K562 (cell line): ENCODE data around the gene ANK3. TPM values are rescaled to one million over a fixed set of nuclear protein-coding genes. Genes with fewer than 3 reads are reported as not detected.

Source experiments
- ATAC-seq: fragments of 200-7000 bp; cut with Tn5 transposase; 3 replicates; pipeline ENCODE4 v1.9.1; 2020; ENCODE audit warnings: moderate library complexity
- BruUV-seq: library from RNA; stranded (reverse); fragments of 400-500 nt; replicated peaks from 2 replicates; lab custom pipeline; 2021; lab: Mats Ljungman, UMichigan
- CTCF ChIA-PET: fragments of 300-600 bp; formaldehyde crosslinking; extraction: SDS; loops from one replicate; lab custom pipeline; 2021; ENCODE audit warnings: low intra/inter-chr PET ratio; lab: Yijun Ruan, JAX
- POLR2A ChIA-PET: fragments of 300-600, 350-650 bp; sonication (Branson Sonifier 250); formaldehyde crosslinking; extraction: SDS; loops from one replicate; lab custom pipeline; 2021; ENCODE audit warnings: antibody characterized with exemption, inconsistent platforms; lab: Yijun Ruan, JAX
- DNase-seq, 4 experiments: peaks; one replicate each; pipeline versions ENCODE4 v3.0.0 to v3.0.0-alpha.2; 2011 to 2018; ENCODE audit warnings: low spot score in 3 of 4, mixed read lengths in 3 of 4; ENCODE audit errors: extremely low read depth in 1 of 4
- FAIRE-seq: peaks from 2 replicates; lab custom pipeline; 2011; peaks lifted over from hg19 to GRCh38; lab: Jason Lieb, UNC
- H2AFZ ChIP-seq: 2 replicates; pipeline ENCODE4 v1.6.0; 2011; ENCODE audit warnings: low read depth, low read length, control low read depth, inconsistent platforms
- H3K27ac ChIP-seq: fragments of 200-600 bp; 3 replicates; pipeline ENCODE4 v1.8.0; 2011; ENCODE audit warnings: low read depth, mild to moderate bottlenecking, control low read depth, inconsistent platforms, low read length, moderate library complexity, mixed read lengths; ENCODE audit errors: extremely low read depth
- H3K27me3 ChIP-seq, 2 experiments: fragments of 300-600 bp in 1 of 2; 2 replicates in 1 of 2; 3 replicates in 1 of 2; pipeline versions ENCODE4 v1.6.0 to v1.8.0; 2011; ENCODE audit warnings: inconsistent platforms in 2 of 2, low read length in 2 of 2, mild to moderate bottlenecking in 1 of 2, mixed read lengths in 1 of 2, moderate library complexity in 1 of 2; ENCODE audit not compliant: control insufficient read depth in 2 of 2, insufficient read depth in 2 of 2
- H3K36me3 ChIP-seq: fragments of 300-600 bp; 3 replicates; pipeline ENCODE4 v1.8.0; 2011; ENCODE audit warnings: mild to moderate bottlenecking, low read length, inconsistent platforms; ENCODE audit not compliant: control insufficient read depth, insufficient read depth
- H3K4me1 ChIP-seq, 2 experiments: fragments of 200-600 bp in 1 of 2; replicated peaks in 1 of 2; 2 replicates in 1 of 2; 3 replicates in 1 of 2; pipeline versions ENCODE4 v1.5.1 to v1.8.0; 2011; ENCODE audit warnings: inconsistent platforms in 2 of 2, low read length in 2 of 2, mild to moderate bottlenecking in 1 of 2, mixed read lengths in 1 of 2, moderate library complexity in 1 of 2; ENCODE audit not compliant: control insufficient read depth in 2 of 2, insufficient read depth in 2 of 2
- H3K4me2 ChIP-seq: 2 replicates; pipeline ENCODE4 v1.6.1; 2011; ENCODE audit warnings: low read length, control low read depth, inconsistent platforms, mixed read lengths; ENCODE audit not compliant: insufficient read depth
- H3K4me3 ChIP-seq: fragments of 200-600 bp; sonication (generic), shearing (Covaris generic); 2 replicates; pipeline ENCODE4 v1.5.1; 2016; ENCODE audit warnings: control low read depth, inconsistent platforms
- H3K79me2 ChIP-seq: fragments of 200-600 bp; 3 replicates; pipeline ENCODE4 v1.8.0; 2011; ENCODE audit warnings: low read length, inconsistent platforms; ENCODE audit not compliant: control insufficient read depth, insufficient read depth
- H3K9ac ChIP-seq, 2 experiments: 2 replicates each; pipeline versions ENCODE4 v1.6.0 to v1.6.1; 2011; ENCODE audit warnings: low read depth in 2 of 2, low read length in 2 of 2, control low read depth in 1 of 2, inconsistent platforms in 1 of 2, mild to moderate bottlenecking in 1 of 2, mixed read lengths in 1 of 2; ENCODE audit not compliant: insufficient read depth in 1 of 2
- H3K9me1 ChIP-seq: one replicate; pipeline ENCODE4 v1.6.0; 2011; ENCODE audit warnings: inconsistent platforms, mild to moderate bottlenecking, low read length, moderate library complexity; ENCODE audit not compliant: control insufficient read depth, insufficient read depth
- H3K9me3 ChIP-seq: replicated peaks from 2 replicates; pipeline ENCODE4 v1.5.1; 2011; ENCODE audit warnings: low read depth, low read length, inconsistent platforms; ENCODE audit not compliant: control insufficient read depth, insufficient read depth
- H4K20me1 ChIP-seq: replicated peaks from 2 replicates; pipeline ENCODE4 v1.6.1; 2011; ENCODE audit warnings: low read length, inconsistent platforms, mixed read lengths; ENCODE audit not compliant: control insufficient read depth, insufficient read depth
- BRCA1 ChIP-seq, 2 experiments: fragments of 450-650 bp in 1 of 2; sonication (generic) in 1 of 2; formaldehyde crosslinking in 1 of 2; IDR thresholded peaks; 2 replicates each; pipeline versions ENCODE4 v1.5.0 to v1.6.1; 2017 to 2020; ENCODE audit warnings: mild to moderate bottlenecking in 1 of 2, missing genetic modification reagents in 1 of 2
- CTCFL ChIP-seq: IDR thresholded peaks from 2 replicates; pipeline ENCODE4 v1.6.1; 2011; ENCODE audit warnings: borderline replicate concordance, low read depth, mild to moderate bottlenecking, moderate library complexity, low read length; ENCODE audit not compliant: insufficient read depth, poor library complexity, severe bottlenecking
- GABPA ChIP-seq: fragments of 200-800 bp; sonication (Bioruptor generic); conservative IDR thresholded peaks from 2 replicates; pipeline ENCODE4 v1.6.1; 2016; ENCODE audit warnings: low read depth, missing genetic modification characterization, missing compliant biosample characterization
- SLC30A9 ChIP-seq: fragments of 250-450 bp; sonication (Bioruptor Pico); IDR thresholded peaks from 2 replicates; pipeline ENCODE4 v1.8.0; 2022; ENCODE audit warnings: mild to moderate bottlenecking, moderate library complexity
- SUPT5H ChIP-seq: fragments of 450-650 bp; IDR thresholded peaks from 2 replicates; pipeline ENCODE4 v1.6.1; 2016
- ZZZ3 ChIP-seq: fragments of 450-650 bp; IDR thresholded peaks from 2 replicates; pipeline ENCODE4 v1.6.1; 2016; ENCODE audit warnings: antibody characterized with exemption, mild to moderate bottlenecking, moderate library complexity
- in situ Hi-C: fragments of 300-500 bp; cut with MboI; formaldehyde crosslinking; loops from 4 replicates; pipeline ENCODE4 v1.15.0; 2018; ENCODE audit warnings: inconsistent platforms, mixed read lengths
- intact Hi-C: fragments of 100-400 bp; cut with micrococcal nuclease; formaldehyde crosslinking; loops from 2 replicates; pipeline ENCODE4 v1.14.2; 2022
- polyA plus RNA-seq, 8 experiments: library from polyadenylated mRNA; depleted of rRNA in 4 of 8; stranded (reverse) in 5 of 8; unstranded in 3 of 8; fragments of >200 nt; fragmentation: Nextera tagmentation in 2 of 8; fragmentation: Illumina TruSeq in 1 of 8; extraction: Ambion mirVana in 2 of 8; extraction: Trizol in 1 of 8; gene quantifications; 2 replicates each; pipeline versions ENCODE4 v1.2.1 to v1.2.3, GENCODE V29; 2011 to 2014; ENCODE audit warnings: inconsistent platforms in 1 of 8, missing spikeins in 1 of 8
- total RNA-seq, 7 experiments: library from RNA; depleted of rRNA in 6 of 7; stranded (reverse); fragments of >200 nt in 6 of 7; fragmentation: Illumina TruSeq in 2 of 7; extraction: Trizol in 2 of 7; gene quantifications; 2 replicates each; pipeline versions ENCODE4 v1.2.1 to v1.2.3, GENCODE V29; 2011 to 2021; ENCODE audit warnings: low replicate concordance in 1 of 7
- TF ChIP-seq, protein P1 (sequence below), 2 experiments: IDR thresholded peaks; 2 replicates each; pipeline ENCODE4 v1.6.1; 2012; ENCODE audit warnings: improper control_type of control experiment in 2 of 2, low read depth in 2 of 2, low read length in 2 of 2, borderline replicate concordance in 1 of 2
- TF ChIP-seq, protein P2 (sequence below), 3 experiments: IDR thresholded peaks in 2 of 3; conservative IDR thresholded peaks in 1 of 3; 2 replicates each; pipeline ENCODE4 v1.5.1; 2011 to 2012; ENCODE audit warnings: low read length in 3 of 3, mild to moderate bottlenecking in 3 of 3, control low read depth in 2 of 3, improper control_type of control experiment in 1 of 3, inconsistent platforms in 1 of 3, low read depth in 1 of 3, mixed read lengths in 1 of 3, moderate library complexity in 1 of 3; ENCODE audit not compliant: insufficient read depth in 2 of 3

ANK3 gene
- total and polyA plus RNA-seq, 9 of the 15 experiments (the other 6 are each of a cell fraction or from before 2014, with no cell fraction given) = 10.0 to 32.3 (median 17.9) TPM

DNA sequence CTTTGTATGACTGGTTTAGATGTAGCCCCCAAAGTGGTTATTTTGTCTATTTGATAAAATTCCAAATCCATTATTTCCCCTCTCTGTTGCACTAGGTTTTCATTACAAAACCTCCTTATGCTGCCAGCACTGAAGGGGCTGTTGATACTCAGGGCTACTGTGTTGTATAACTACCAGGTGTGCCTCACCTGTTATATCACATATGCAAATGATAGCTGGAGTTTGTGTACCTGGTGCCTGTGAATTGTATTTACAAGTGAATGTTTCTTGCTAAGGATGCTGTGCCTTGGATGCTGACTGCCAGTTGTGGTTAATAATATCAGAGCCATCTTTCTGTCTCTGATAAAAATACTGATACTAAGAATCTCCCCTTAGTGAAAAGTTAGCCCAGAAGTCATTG, 398.6 kb downstream of the ANK3 start (continued):
- TF ChIP-seq, protein P1, sequence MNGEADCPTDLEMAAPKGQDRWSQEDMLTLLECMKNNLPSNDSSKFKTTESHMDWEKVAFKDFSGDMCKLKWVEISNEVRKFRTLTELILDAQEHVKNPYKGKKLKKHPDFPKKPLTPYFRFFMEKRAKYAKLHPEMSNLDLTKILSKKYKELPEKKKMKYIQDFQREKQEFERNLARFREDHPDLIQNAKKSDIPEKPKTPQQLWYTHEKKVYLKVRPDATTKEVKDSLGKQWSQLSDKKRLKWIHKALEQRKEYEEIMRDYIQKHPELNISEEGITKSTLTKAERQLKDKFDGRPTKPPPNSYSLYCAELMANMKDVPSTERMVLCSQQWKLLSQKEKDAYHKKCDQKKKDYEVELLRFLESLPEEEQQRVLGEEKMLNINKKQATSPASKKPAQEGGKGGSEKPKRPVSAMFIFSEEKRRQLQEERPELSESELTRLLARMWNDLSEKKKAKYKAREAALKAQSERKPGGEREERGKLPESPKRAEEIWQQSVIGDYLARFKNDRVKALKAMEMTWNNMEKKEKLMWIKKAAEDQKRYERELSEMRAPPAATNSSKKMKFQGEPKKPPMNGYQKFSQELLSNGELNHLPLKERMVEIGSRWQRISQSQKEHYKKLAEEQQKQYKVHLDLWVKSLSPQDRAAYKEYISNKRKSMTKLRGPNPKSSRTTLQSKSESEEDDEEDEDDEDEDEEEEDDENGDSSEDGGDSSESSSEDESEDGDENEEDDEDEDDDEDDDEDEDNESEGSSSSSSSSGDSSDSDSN (IDR thresholded peaks at IDR 0.05; ENCODE audit: borderline replicate concordance in 1 of 2, low read depth in 2 of 2, low read length in 2 of 2) = no peak
- TF ChIP-seq ZZZ3 (no peak), SLC30A9 (CRISPR knock-in tag) (no peak), SUPT5H (no peak)

DNA sequence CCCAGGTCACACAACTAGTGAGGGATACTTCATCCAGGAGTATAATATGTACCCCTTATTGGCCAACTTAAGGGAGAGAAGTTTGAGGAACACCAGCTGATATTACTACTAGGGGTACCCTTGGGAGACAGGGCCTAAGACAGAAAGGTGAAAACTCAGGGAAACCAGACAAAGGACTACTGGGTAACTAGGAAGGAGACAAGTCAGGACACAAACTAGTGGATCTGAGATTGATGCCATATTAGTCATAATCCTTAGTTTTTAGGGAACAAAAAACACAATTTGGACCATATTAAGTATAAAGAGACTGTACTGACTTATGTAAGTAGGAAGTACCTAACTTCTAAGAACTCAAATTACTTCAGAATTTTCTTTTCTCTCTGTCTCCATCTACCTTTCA, 404.0 kb downstream of the ANK3 start:
- no TSS peak for BruUV-seq
- ChIA-PET POLR2A (no interaction called here), CTCF (no interaction called here)
- H3K4me2 ChIP-seq = no peak overlapping the region
- H3K4me1 ChIP-seq = no peaks in the 10 kb centered on the region
- H3K9me1 ChIP-seq = no peaks in the 10 kb centered on the region
- intact Hi-C loops (no loop called here), in situ Hi-C loops (no loop called here)
- no peak overlapping the region for H2AFZ ChIP-seq
- ATAC-seq (no peak), DNase-seq (no peak), FAIRE-seq (no peak)
- H3K36me3 ChIP-seq = no peaks in the 10 kb centered on the region
- H3K4me3 ChIP-seq = no peak overlapping the region
- no peaks in the 10 kb centered on the region for H3K9me3 ChIP-seq
- H4K20me1 ChIP-seq = no peaks in the 10 kb centered on the region
- H3K9ac ChIP-seq = no peak overlapping the region
- no peaks in the 10 kb centered on the region for H3K79me2 ChIP-seq
- no peak overlapping the region for H3K27ac ChIP-seq
- H3K27me3 ChIP-seq = no peaks in the 10 kb centered on the region; a peak in 1 of 5 replicates
- no peak for TF ChIP-seq GABPA (tag)
- TF ChIP-seq, protein P2, sequence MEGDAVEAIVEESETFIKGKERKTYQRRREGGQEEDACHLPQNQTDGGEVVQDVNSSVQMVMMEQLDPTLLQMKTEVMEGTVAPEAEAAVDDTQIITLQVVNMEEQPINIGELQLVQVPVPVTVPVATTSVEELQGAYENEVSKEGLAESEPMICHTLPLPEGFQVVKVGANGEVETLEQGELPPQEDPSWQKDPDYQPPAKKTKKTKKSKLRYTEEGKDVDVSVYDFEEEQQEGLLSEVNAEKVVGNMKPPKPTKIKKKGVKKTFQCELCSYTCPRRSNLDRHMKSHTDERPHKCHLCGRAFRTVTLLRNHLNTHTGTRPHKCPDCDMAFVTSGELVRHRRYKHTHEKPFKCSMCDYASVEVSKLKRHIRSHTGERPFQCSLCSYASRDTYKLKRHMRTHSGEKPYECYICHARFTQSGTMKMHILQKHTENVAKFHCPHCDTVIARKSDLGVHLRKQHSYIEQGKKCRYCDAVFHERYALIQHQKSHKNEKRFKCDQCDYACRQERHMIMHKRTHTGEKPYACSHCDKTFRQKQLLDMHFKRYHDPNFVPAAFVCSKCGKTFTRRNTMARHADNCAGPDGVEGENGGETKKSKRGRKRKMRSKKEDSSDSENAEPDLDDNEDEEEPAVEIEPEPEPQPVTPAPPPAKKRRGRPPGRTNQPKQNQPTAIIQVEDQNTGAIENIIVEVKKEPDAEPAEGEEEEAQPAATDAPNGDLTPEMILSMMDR (IDR thresholded peaks at IDR 0.05 in 2 of 3, conservative IDR thresholded peaks at IDR 0.05 in 1 of 3; ENCODE audit: insufficient read depth in 2 of 3, low read depth in 1 of 3, low read length in 3 of 3) = no peak
- no peak for TF ChIP-seq CTCFL
- no peak for TF ChIP-seq BRCA1 (IDR thresholded peaks at IDR 0.05)
- no peak for TF ChIP-seq BRCA1 (CRISPR knock-in tag; IDR thresholded peaks at IDR 0.05)
